ENCODE data around the gene STARD5. TPM values are rescaled to one million over a fixed set of nuclear protein-coding genes. Genes with fewer than 3 reads are reported as not detected.
"Not testable (repeated sequence)": the region's sequence is repeated elsewhere in the genome, so short reads cannot be mapped to it uniquely, and the experiment has no call there.

STARD5 gene
- total RNA-seq, 1 experiment from 2014 or later = 2.3 TPM

DNA sequence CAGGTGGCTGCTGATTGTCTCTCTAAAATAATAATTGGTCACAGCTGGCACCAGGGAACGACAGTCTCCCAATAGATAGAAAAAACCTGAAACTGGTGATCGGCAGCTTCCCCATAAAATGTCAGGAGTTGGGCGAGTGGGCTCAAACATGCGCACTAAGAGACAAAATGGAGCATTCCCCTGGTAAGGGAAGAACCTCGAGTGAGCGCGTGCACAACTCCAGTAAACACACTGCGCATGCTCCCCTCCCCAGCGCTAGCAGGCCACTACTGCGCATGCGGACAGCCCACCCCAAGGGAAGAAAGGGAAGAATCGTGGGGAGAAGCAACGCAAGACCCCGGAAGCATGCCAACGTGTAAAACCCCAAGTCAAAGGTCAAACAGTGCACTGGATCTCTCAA is 7.7 kb upstream of the STARD5 start:
- no peaks in the 10 kb centered on the region for H3K9me3 ChIP-seq (ENCODE audit: control insufficient read depth, low read depth, low read length)
- H3K14ac ChIP-seq (ENCODE audit: insufficient read depth, low read length) = no peak overlapping the region
- H4K91ac ChIP-seq (ENCODE audit: insufficient read length, low read depth, low read length) = no peak overlapping the region
- no peaks in the 10 kb centered on the region for H3K27me3 Mint-ChIP-seq (ENCODE audit: low read depth)
- no peak overlapping the region for H3K18ac ChIP-seq (ENCODE audit: insufficient read length, low read depth, low read length)
- H3K36me3 Mint-ChIP-seq (ENCODE audit: insufficient read depth in 1 of 3, low read depth in 3 of 3) = no peaks in the 10 kb centered on the region
- TF ChIP-seq, protein P1, sequence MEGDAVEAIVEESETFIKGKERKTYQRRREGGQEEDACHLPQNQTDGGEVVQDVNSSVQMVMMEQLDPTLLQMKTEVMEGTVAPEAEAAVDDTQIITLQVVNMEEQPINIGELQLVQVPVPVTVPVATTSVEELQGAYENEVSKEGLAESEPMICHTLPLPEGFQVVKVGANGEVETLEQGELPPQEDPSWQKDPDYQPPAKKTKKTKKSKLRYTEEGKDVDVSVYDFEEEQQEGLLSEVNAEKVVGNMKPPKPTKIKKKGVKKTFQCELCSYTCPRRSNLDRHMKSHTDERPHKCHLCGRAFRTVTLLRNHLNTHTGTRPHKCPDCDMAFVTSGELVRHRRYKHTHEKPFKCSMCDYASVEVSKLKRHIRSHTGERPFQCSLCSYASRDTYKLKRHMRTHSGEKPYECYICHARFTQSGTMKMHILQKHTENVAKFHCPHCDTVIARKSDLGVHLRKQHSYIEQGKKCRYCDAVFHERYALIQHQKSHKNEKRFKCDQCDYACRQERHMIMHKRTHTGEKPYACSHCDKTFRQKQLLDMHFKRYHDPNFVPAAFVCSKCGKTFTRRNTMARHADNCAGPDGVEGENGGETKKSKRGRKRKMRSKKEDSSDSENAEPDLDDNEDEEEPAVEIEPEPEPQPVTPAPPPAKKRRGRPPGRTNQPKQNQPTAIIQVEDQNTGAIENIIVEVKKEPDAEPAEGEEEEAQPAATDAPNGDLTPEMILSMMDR (conservative IDR thresholded peaks at IDR 0.05) = no peak
- H3K4me1 Mint-ChIP-seq = 0 out of 4 replicates have a peak, but pooled peaks cover 0 to 3% of the 10 kb centered on the region in 2 experiments
- no peak overlapping the region for H2AFZ ChIP-seq (ENCODE audit: low read length)
- no peaks in the 10 kb centered on the region for H3K4me1 ChIP-seq (ENCODE audit: insufficient read depth, low read length)
- no peaks in the 10 kb centered on the region for H3K79me1 ChIP-seq (ENCODE audit: insufficient read depth, low read depth, low read length, poor library complexity, severe bottlenecking)
- no CpG with 5 or more reads among the region's 15 CpGs for WGBS (ENCODE audit: extremely low coverage, insufficient read length, low lambda C conversion rate)
- no peak overlapping the region for H3K4me2 ChIP-seq (ENCODE audit: insufficient read depth, insufficient read length, low read length)
- H2BK20ac ChIP-seq (ENCODE audit: low read depth, low read length, poor library complexity, severe bottlenecking) = no peak overlapping the region
- no peak overlapping the region for H2BK12ac ChIP-seq (ENCODE audit: insufficient read length, low read depth, low read length)
- no peak overlapping the region for H3K4me3 Mint-ChIP-seq
- no peak overlapping the region for H3K4ac ChIP-seq (ENCODE audit: low read depth, low read length)
- H2BK120ac ChIP-seq (ENCODE audit: low read depth, low read length, poor library complexity, severe bottlenecking) = no peak overlapping the region
- H3K56ac ChIP-seq (ENCODE audit: insufficient read length, low read depth, low read length) = no peak overlapping the region
- H2BK15ac ChIP-seq (ENCODE audit: low read depth, low read length) = no peak overlapping the region
- no peak overlapping the region for H2AK5ac ChIP-seq (ENCODE audit: insufficient read length, low read length)
- no peaks in the 10 kb centered on the region for H3K27me3 ChIP-seq (ENCODE audit: insufficient read depth, low read length)
- H3K27ac ChIP-seq (ENCODE audit: insufficient read length, low read depth, low read length) = no peak overlapping the region
- H3K27ac Mint-ChIP-seq = no peak overlapping the region
- H4K8ac ChIP-seq (replicated peaks; ENCODE audit: insufficient read length, low read depth, low read length) = no peak overlapping the region
- no peak overlapping the region for H3K23ac ChIP-seq (ENCODE audit: insufficient read length, low read depth, low read length)
- no peak overlapping the region for H4K5ac ChIP-seq (ENCODE audit: insufficient read length, low read depth, low read length)
- H3T11ph ChIP-seq (ENCODE audit: low read length) = no peak overlapping the region
- no peaks in the 10 kb centered on the region for H3K23me2 ChIP-seq (ENCODE audit: insufficient read length, low read depth, low read length, poor library complexity, severe bottlenecking)
- H3K79me2 ChIP-seq (ENCODE audit: insufficient read depth, low read length) = no peaks in the 10 kb centered on the region
- no peaks in the 10 kb centered on the region for H4K20me1 ChIP-seq (ENCODE audit: control insufficient read depth, insufficient read depth, insufficient read length)
- no peak overlapping the region for H2BK5ac ChIP-seq (ENCODE audit: insufficient read length, low read length)
- DNase-seq = peak; percentile 15
- no peak overlapping the region for H3K9ac ChIP-seq (ENCODE audit: extremely low read depth, insufficient read length, low read length)
- no peaks in the 10 kb centered on the region for H3K9me3 Mint-ChIP-seq

DNA sequence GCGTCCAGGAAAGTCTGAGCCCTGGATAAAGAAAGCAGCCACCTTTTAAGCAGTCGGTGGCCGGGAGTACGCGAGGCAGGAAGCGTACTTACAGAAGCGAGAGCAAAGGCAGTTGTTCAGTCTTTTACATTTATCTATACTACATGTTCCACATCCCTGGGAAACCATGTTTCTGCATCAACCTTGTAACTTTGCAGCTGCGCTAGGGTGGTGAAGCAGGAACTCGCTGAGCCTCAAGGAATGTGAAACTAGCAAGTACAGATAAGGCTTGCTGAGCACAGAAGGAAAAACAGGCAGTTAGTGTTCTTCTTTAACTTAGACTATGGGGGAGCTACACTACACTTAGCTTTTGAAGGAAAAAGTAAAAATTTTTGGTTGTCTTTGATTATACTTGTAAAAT is 7.2 kb upstream of the STARD5 start:
- H3K4me2 ChIP-seq (ENCODE audit: insufficient read depth, insufficient read length, low read length); H2BK120ac ChIP-seq (ENCODE audit: low read depth, low read length, poor library complexity, severe bottlenecking); H3K56ac ChIP-seq (ENCODE audit: insufficient read length, low read depth, low read length); H3K4me3 Mint-ChIP-seq; H4K20me1 ChIP-seq (ENCODE audit: control insufficient read depth, insufficient read depth, insufficient read length); H3K4ac ChIP-seq (ENCODE audit: low read depth, low read length); H2AK5ac ChIP-seq (ENCODE audit: insufficient read length, low read length); H4K91ac ChIP-seq (ENCODE audit: insufficient read length, low read depth, low read length); H3K9me3 ChIP-seq (ENCODE audit: control insufficient read depth, low read depth, low read length); H3K27me3 Mint-ChIP-seq (ENCODE audit: low read depth); H2BK5ac ChIP-seq (ENCODE audit: insufficient read length, low read length); H3K27me3 ChIP-seq (ENCODE audit: insufficient read depth, low read length); H3K4me1 Mint-ChIP-seq; H2BK20ac ChIP-seq (ENCODE audit: low read depth, low read length, poor library complexity, severe bottlenecking); H3K18ac ChIP-seq (ENCODE audit: insufficient read length, low read depth, low read length); H3K4me1 ChIP-seq (ENCODE audit: insufficient read depth, low read length); H3K23ac ChIP-seq (ENCODE audit: insufficient read length, low read depth, low read length); H3K27ac Mint-ChIP-seq; H3K79me1 ChIP-seq (ENCODE audit: insufficient read depth, low read depth, low read length, poor library complexity, severe bottlenecking); H2BK15ac ChIP-seq (ENCODE audit: low read depth, low read length); H2AFZ ChIP-seq (ENCODE audit: low read length); H3K9me3 Mint-ChIP-seq; H3K27ac ChIP-seq (ENCODE audit: insufficient read length, low read depth, low read length); H3K36me3 Mint-ChIP-seq (ENCODE audit: insufficient read depth in 1 of 3, low read depth in 3 of 3); H3K14ac ChIP-seq (ENCODE audit: insufficient read depth, low read length); H3T11ph ChIP-seq (ENCODE audit: low read length); H2BK12ac ChIP-seq (ENCODE audit: insufficient read length, low read depth, low read length); H3K79me2 ChIP-seq (ENCODE audit: insufficient read depth, low read length); H4K8ac ChIP-seq (replicated peaks; ENCODE audit: insufficient read length, low read depth, low read length); H4K5ac ChIP-seq (ENCODE audit: insufficient read length, low read depth, low read length); H3K9ac ChIP-seq (ENCODE audit: extremely low read depth, insufficient read length, low read length); H3K23me2 ChIP-seq (ENCODE audit: insufficient read length, low read depth, low read length, poor library complexity, severe bottlenecking): not testable (repeated sequence)
- WGBS (ENCODE audit: extremely low coverage, insufficient read length, low lambda C conversion rate) = no CpG with 5 or more reads among the region's 9 CpGs
- peak; percentile 9 for DNase-seq
